GM12892 (cell line): ENCODE results near the gene TRAPPC2L.
"Not testable (repeated sequence)": the region's sequence is repeated elsewhere in the genome, so short reads cannot be mapped to it uniquely, and the experiment has no call there.

Experiments used
- DNase-seq: peaks from one replicate; pipeline ENCODE4 v3.0.0; 2011; ENCODE audit not compliant: insufficient read length
- FAIRE-seq: peaks from 2 replicates; lab custom pipeline; 2011; peaks lifted over from hg19 to GRCh38; lab: Jason Lieb, UNC
- POLR2A ChIP-seq: IDR thresholded peaks from 2 replicates; pipeline ENCODE4 v1.6.1; 2011; ENCODE audit warnings: low read depth, low read length, control low read depth
- POLR2AphosphoS5 ChIP-seq: IDR thresholded peaks from 2 replicates; pipeline ENCODE4 v1.6.1; 2011; ENCODE audit warnings: low read depth, low read length, control low read depth
- TAF1 ChIP-seq: IDR thresholded peaks from 2 replicates; pipeline ENCODE4 v1.6.1; 2011; ENCODE audit warnings: low read depth, mild to moderate bottlenecking, control low read depth, low read length, borderline replicate concordance

Gene TRAPPC2L

DNA sequence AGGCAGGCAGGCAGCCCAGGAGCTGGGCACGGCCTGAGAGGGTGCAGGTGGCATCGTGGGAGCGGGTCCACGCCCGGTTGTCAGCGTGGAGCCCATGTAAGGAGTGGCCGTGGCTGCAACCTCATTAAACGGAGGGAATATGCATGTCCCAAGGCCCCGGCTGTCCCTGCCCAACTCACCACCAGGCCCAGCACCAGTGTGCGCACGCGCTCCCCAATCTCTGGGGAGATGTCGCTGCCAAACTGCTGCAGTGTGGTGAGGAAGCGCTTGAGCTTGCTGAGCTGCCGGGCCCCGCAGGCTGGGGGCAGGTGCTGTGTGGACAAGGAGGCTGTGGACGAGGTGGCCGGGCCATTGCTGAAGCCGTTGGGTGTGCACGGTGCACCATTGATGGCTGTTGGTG lies 35.1 kb downstream of the TRAPPC2L start:
- TF ChIP-seq POLR2A (no peak), POLR2AphosphoS5 (no peak), TAF1 (no peak)
- DNase-seq (no peak), FAIRE-seq (no peak)

DNA sequence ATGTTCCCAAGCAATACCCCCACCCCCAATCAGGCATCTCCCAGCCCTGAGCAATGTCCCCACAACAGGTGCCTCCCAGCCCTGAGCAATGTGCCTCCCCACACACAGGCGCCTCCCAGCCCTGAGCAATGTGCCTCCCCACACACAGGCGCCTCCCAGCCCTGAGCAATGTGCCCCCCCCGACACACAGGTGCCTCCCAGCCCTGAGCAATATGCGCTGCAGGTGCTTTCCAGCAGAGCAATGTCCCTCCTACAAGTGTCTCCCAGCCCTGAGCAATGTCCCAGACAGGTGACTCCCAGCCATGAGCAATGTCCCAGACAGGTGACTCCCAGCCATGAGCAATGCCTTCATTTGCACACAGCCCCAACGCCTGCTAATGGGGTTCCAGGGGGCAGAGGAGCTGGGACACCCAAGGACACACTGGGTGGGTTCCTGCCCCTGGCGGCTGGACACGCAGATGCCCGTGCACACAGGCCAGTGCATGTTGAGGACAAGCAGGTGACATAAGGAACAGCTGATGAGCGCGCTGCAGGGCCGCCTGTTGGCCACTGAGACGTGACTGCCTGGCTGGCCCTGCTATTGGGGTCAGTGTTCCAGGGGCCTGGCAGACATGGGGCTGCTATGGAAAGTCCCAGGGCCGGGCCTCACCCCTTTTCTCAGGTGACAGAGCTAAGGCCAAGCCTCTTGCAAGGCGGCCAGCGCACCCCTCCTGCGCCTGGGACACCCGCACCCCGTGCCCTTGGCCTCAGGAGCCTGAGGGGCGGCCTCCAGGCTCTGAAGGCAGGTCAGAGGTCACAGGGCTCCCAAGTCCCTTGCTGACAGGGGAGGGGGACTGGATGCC lies 36.4 kb downstream of the TRAPPC2L start:
- DNase-seq (no peak), FAIRE-seq (no peak)
- TF ChIP-seq POLR2A (no peak), POLR2AphosphoS5 (no peak), TAF1 (no peak)

DNA sequence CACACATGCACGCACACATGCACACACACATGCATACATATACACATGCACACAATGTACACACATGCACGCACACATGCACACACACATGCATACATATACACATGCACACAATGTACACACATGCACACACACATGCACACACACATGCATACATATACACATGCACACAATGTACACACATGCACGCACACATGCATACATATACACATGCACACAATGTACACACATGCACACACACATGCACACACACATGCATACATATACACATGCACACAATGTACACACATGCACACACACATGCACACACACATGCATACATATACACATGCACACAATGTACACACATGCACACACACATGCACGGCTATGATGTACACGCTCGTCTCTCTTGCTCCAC lies 37.3 kb downstream of the TRAPPC2L start:
- not testable (repeated sequence) for DNase-seq, FAIRE-seq

DNA sequence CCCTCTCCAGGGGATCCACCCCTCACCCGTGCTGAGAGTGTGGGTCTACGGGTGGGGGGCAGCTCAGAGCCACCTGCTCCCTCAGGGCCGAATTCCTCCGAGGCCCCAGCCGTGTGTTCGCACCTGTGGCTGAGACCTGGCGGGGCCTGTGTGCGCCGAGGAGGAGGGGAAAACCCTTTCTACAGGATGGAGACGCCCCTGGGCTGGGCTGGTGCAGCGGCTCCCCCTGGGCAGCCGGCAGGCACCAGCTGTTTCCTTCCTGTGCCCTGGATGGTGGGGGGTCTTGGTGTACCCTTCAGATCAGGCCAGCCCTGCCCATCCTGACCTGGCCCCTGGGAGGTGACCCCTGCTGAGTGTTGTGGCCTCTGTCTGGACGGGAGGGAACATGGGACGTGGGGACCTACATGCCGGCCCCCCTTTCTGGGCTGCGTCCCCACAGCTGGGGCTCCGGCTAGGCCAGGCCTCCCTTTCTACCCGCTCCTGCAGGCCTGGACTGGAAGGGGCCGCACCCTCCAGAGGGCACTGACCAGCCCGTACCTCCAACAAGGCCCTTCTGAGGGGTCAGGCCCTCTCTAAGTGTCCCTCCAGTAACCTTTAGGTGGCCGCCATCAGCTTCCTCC lies 37.9 kb downstream of the TRAPPC2L start:
- DNase-seq, result no peak
- no peak for FAIRE-seq
- TF ChIP-seq POLR2AphosphoS5, result no peak

GRCh38 chr16:88895335-88895734 lies 38.4 kb downstream of the TRAPPC2L start:
- FAIRE-seq (no peak), DNase-seq (no peak)
- TF ChIP-seq POLR2AphosphoS5, result no peak

GRCh38 chr16:88896238-88897070 lies 39.5 kb downstream of the TRAPPC2L start:
- FAIRE-seq (no peak), DNase-seq (no peak)
- TF ChIP-seq TAF1 (no peak), POLR2AphosphoS5 (no peak)

- TF ChIP-seq TAF1 (no peak), POLR2AphosphoS5 (no peak), POLR2A (no peak)
- no peak for DNase-seq
- FAIRE-seq, result no peak
Observed at GRCh38 chr16:88897696-88898425, 40.9 kb downstream of the TRAPPC2L start.

GRCh38 chr16:88899901-88900661 lies 43.2 kb downstream of the TRAPPC2L start:
- DNase-seq (no peak), FAIRE-seq (no peak)
- no peak for TF ChIP-seq POLR2AphosphoS5
- TF ChIP-seq TAF1, result no peak
- TF ChIP-seq POLR2A, result no peak

- DNase-seq (no peak), FAIRE-seq (no peak)
- no peak for TF ChIP-seq POLR2A
- TF ChIP-seq TAF1, result no peak
- TF ChIP-seq POLR2AphosphoS5, result no peak
Observed at GRCh38 chr16:88900662-88901052, 43.7 kb downstream of the TRAPPC2L start.

DNA sequence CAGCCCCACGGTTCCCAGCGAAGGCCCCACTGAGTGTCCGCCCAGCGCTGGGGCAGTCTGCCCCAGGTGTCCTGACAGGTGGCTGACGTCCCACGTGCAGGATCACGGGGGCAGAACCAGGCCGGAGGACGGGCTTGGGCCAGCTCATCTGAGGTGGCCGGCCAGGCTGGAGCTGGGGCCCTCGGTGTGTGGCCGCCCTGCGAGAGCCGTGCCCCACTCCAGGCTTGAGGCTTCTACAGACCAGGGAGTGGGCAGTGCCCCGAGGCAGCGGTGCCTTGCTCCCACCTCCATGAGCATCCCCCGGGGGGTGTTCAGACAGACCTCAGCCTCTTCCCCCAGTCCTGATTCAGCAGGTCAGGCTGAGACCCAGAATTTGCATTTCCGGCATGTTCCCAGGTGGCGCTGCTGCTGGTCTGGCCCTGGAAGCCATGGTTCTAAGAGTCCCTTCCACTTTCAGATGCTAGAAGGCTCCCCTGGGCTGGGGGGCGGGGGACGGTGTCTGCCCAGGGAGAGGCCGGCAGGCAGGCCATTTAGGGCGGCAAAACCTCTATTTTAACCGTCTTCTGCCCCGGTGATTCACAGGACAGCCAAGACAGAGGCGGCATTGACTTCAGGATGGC lies 44.9 kb downstream of the TRAPPC2L start:
- TF ChIP-seq POLR2A (no peak), POLR2AphosphoS5 (no peak)
- no peak for DNase-seq
- no peak for FAIRE-seq

DNA sequence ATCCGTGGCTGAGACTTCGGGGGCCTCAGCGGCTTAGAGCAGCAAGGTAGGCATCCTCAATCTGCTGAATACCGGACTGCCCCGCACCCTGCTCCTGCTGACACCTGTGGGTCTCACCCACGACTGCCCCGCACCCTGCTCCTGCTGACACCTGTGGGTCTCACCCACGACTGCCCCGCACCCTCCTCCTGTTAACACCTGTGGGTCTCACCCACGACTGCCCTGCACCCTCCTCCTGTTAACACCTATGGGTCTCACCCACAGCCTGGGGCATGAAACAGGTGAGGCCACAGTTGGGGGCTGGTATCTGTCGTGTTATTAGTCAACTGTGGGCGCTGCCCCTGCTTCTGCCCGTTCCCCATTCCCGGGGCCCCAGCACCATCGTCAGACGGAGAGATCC lies 45.8 kb downstream of the TRAPPC2L start:
- FAIRE-seq (no peak), DNase-seq (no peak)
- TF ChIP-seq TAF1 (no peak), POLR2A (no peak), POLR2AphosphoS5 (no peak)
